GM12872 (cell line): ENCODE measurements around the gene CDC42EP2.

Experiments used
- TF ChIP-seq, protein P1 (sequence below): IDR thresholded peaks from 3 replicates; pipeline ENCODE4 v1.5.1; 2011; ENCODE audit warnings: low read depth, mild to moderate bottlenecking, low read length, moderate library complexity; ENCODE audit not compliant: insufficient read depth

The CDC42EP2 gene

DNA sequence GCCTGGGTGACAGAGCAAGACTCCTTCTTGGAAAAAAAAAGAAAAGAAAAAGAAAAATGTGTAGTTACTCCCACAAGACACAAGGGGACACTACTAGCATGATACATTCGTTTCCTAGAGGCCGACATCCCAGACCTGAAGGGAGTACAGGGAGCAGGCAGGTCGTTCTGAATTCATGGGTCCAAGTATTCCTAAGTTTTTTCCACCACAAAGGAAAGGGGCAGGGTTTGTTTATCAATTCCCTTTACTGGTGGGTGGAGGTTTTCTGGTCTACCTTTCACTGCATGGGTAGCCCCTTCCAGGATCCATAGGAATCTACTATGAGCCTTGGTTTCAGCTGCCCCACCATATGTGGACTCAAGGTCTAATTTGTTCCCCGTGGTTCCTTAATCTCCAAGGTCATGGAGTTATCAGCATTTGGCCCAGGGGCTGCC lies 51.7 kb downstream of the CDC42EP2 start:
- TF ChIP-seq, protein P1, sequence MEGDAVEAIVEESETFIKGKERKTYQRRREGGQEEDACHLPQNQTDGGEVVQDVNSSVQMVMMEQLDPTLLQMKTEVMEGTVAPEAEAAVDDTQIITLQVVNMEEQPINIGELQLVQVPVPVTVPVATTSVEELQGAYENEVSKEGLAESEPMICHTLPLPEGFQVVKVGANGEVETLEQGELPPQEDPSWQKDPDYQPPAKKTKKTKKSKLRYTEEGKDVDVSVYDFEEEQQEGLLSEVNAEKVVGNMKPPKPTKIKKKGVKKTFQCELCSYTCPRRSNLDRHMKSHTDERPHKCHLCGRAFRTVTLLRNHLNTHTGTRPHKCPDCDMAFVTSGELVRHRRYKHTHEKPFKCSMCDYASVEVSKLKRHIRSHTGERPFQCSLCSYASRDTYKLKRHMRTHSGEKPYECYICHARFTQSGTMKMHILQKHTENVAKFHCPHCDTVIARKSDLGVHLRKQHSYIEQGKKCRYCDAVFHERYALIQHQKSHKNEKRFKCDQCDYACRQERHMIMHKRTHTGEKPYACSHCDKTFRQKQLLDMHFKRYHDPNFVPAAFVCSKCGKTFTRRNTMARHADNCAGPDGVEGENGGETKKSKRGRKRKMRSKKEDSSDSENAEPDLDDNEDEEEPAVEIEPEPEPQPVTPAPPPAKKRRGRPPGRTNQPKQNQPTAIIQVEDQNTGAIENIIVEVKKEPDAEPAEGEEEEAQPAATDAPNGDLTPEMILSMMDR: peak; percentile 84

DNA sequence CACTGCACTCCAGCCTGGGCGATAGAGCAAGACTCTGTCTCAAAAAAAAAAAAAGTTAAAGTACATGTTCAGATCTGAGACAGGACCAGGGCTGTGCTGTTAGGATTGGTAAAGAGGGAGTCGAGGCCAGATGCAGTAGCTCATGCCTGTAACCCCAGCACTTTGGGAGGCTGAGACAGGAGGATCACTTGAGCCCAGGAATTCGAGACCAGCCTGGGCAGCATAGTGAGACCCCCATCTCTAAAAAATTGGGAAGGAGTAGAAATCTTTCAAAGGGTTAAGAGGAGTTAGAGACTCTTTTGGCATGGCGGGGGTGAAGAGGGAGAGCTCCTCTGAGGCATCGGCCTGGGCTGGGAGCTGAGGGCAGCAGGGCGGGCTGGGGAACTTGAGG lies 56.0 kb downstream of the CDC42EP2 start:
- TF ChIP-seq, protein P1: no peak
